Gastrocnemius medialis (tissue), 4 donors: Measurements from ENCODE around the gene B4GALT5. TPM values are rescaled to one million over a fixed set of nuclear protein-coding genes. Genes with fewer than 3 reads are reported as not detected.

Experiments
- ATAC-seq, 2 donors: fragments of 150-250 bp; one replicate each; pipeline ENCODE4 v1.9.1; 2016
- DNase-seq, 2 donors: peaks; one replicate each; pipeline ENCODE4 v3.0.0-alpha.2; 2019
- H3K27ac ChIP-seq, 4 donors: fragments of 200-600 bp; sonication (generic); 1 replicate in 1 of 4; 2 replicates in 3 of 4; pipeline ENCODE4 v1.5.1; 2016 to 2018; ENCODE audit warnings: mild to moderate bottlenecking in 2 of 4, moderate library complexity in 1 of 4
- H3K27me3 ChIP-seq, 3 donors: fragments of 200-600 bp; sonication (generic) in 2 of 3; 1 replicate in 1 of 3; 2 replicates in 2 of 3; pipeline versions ENCODE4 v1.5.1 to v1.6.0; 2016 to 2019; ENCODE audit warnings: mild to moderate bottlenecking in 1 of 3, moderate library complexity in 1 of 3
- H3K36me3 ChIP-seq, 2 donors: fragments of 200-600 bp; sonication (generic) in 1 of 2; one replicate each; pipeline ENCODE4 v1.5.1; 2017 to 2018
- H3K4me1 ChIP-seq, 2 donors: fragments of 200-600 bp; sonication (generic) in 1 of 2; one replicate each; pipeline ENCODE4 v1.5.1; 2016 to 2017; ENCODE audit warnings: mild to moderate bottlenecking in 2 of 2
- H3K4me3 ChIP-seq, 4 donors: fragments of 200-600 bp; sonication (generic) in 3 of 4; 1 replicate in 1 of 4; 2 replicates in 3 of 4; pipeline ENCODE4 v1.5.1; 2016 to 2019; ENCODE audit warnings: mild to moderate bottlenecking in 2 of 4
- H3K9me3 ChIP-seq, 3 donors: fragments of 200-600 bp; sonication (generic) in 2 of 3; 1 replicate in 1 of 3; 2 replicates in 2 of 3; pipeline ENCODE4 v1.5.1; 2016 to 2019
- CTCF ChIP-seq, 5 experiments: fragments of 450-650 bp in 3 of 5; fragments of 200-600 bp in 2 of 5; sonication (generic) in 2 of 5; IDR thresholded peaks in 4 of 5; conservative IDR thresholded peaks in 1 of 5; 1 replicate in 4 of 5; 2 replicates in 1 of 5; pipeline ENCODE4 v1.5.1; 2016 to 2019; ENCODE audit warnings: antibody characterized with exemption in 5 of 5, mild to moderate bottlenecking in 3 of 5, moderate library complexity in 3 of 5
- POLR2A ChIP-seq, 2 donors: fragments of 450-650 bp; IDR thresholded peaks; one replicate each; pipeline ENCODE4 v1.6.1; 2017; ENCODE audit warnings: antibody characterized with exemption in 2 of 2, mild to moderate bottlenecking in 2 of 2, moderate library complexity in 2 of 2
- in situ Hi-C, 4 donors: fragments of 200-750 bp; cut with MboI; loops; one replicate each; pipeline versions ENCODE4 v1.15.0 to v1.8.0; 2017; ENCODE audit warnings: low sequenced_read_pairs in 4 of 4
- intact Hi-C: fragments of 100-400 bp; cut with DNase I; formaldehyde crosslinking; loops from one replicate; pipeline ENCODE4 v1.15.1; 2023; ENCODE audit warnings: low total_unique reads
- total RNA-seq, 4 donors: library from RNA; depleted of rRNA; stranded (reverse); fragments of >200 nt; gene quantifications; one replicate each; pipeline versions ENCODE4 v1.1.0 to v1.2.3, GENCODE V29; 2016

Gene B4GALT5
- total RNA-seq, 4 donors from 2014 or later, result 27.6 to 75.2 (median 56.4) TPM

GRCh38 chr20:49663112-49663511 is 50.6 kb downstream of the B4GALT5 start:
- DNase-seq, result no peak
- no peak for TF ChIP-seq POLR2A (IDR thresholded peaks at IDR 0.05)
- no peak for TF ChIP-seq CTCF (IDR thresholded peaks at IDR 0.05 in 4 of 5, conservative IDR thresholded peaks at IDR 0.05 in 1 of 5)
- in situ Hi-C loops, result no loop called here
- Histone ChIP-seq H3K27me3 (no peaks in the 10 kb centered on the region), H3K36me3 (no peaks in the 10 kb centered on the region), H3K4me3 (no peak overlapping the region), H3K9me3 (no peaks in the 10 kb centered on the region), H3K27ac (peak overlapping the region in 2 of 4 donors; percentile 83 to 90), H3K4me1 (peaks cover 44 to 78% of the 10 kb centered on the region in 2 donors)
- no peak for ATAC-seq
- intact Hi-C loops, result no loop called here

- Histone ChIP-seq H3K4me3 (no peak overlapping the region), H3K27ac (peak overlapping the region in 2 of 4 donors; percentile 83 to 90), H3K36me3 (no peaks in the 10 kb centered on the region), H3K27me3 (no peaks in the 10 kb centered on the region), H3K9me3 (no peaks in the 10 kb centered on the region), H3K4me1 (peaks cover 54 to 80% of the 10 kb centered on the region in 2 donors)
- intact Hi-C loops, result no loop called here
- TF ChIP-seq POLR2A (IDR thresholded peaks at IDR 0.05) (no peak), CTCF (IDR thresholded peaks at IDR 0.05 in 4 of 5, conservative IDR thresholded peaks at IDR 0.05 in 1 of 5) (no peak)
- in situ Hi-C loops, result no loop called here
- ATAC-seq (no peak), DNase-seq (no peak)
Observed at GRCh38 chr20:49661560-49662329, 51.9 kb downstream of the B4GALT5 start.

- H3K36me3 ChIP-seq, result no peaks in the 10 kb centered on the region
- H3K27me3 ChIP-seq, result no peaks in the 10 kb centered on the region
- no peak for ATAC-seq
- in situ Hi-C loops, result no loop called here
- no peak for TF ChIP-seq POLR2A (IDR thresholded peaks at IDR 0.05)
- TF ChIP-seq CTCF (IDR thresholded peaks at IDR 0.05 in 4 of 5, conservative IDR thresholded peaks at IDR 0.05 in 1 of 5), result no peak
- H3K4me3 ChIP-seq, result no peak overlapping the region
- peak overlapping the region; percentile 4 to 90 (median 84) for H3K27ac ChIP-seq
- no peaks in the 10 kb centered on the region for H3K9me3 ChIP-seq
- intact Hi-C loops, result no loop called here
- peaks cover 61 to 80% of the 10 kb centered on the region in 2 donors for H3K4me1 ChIP-seq
- DNase-seq, result no peak
Observed at GRCh38 chr20:49660912-49661311, 52.8 kb downstream of the B4GALT5 start.

GRCh38 chr20:49659056-49659455 is 54.6 kb downstream of the B4GALT5 start:
- H3K4me3 ChIP-seq, result no peak overlapping the region
- in situ Hi-C loops, result no loop called here
- peaks cover 0 to 14% of the 10 kb centered on the region in 2 donors for H3K36me3 ChIP-seq
- peak overlapping the region; percentile 83 to 90 (median 84) for H3K27ac ChIP-seq
- DNase-seq (no peak), ATAC-seq (no peak)
- H3K4me1 ChIP-seq, result peaks cover 58 to 88% of the 10 kb centered on the region in 2 donors
- no peaks in the 10 kb centered on the region for H3K27me3 ChIP-seq
- H3K9me3 ChIP-seq, result no peaks in the 10 kb centered on the region
- intact Hi-C loops, result loop anchor here (1.0 kb wide), 1 partner anchor 9 kb away; no protein-coding TSS in a partner anchor
- TF ChIP-seq CTCF (IDR thresholded peaks at IDR 0.05 in 4 of 5, conservative IDR thresholded peaks at IDR 0.05 in 1 of 5), result no peak
- no peak for TF ChIP-seq POLR2A (IDR thresholded peaks at IDR 0.05)
